Esophagus squamous epithelium (tissue), 4 donors: Measurements from ENCODE around the gene KCNQ1.

ENCODE experiments used
- POLR2A ChIP-seq, 4 donors: fragments of 450-650 bp; IDR thresholded peaks; one replicate each; pipeline ENCODE4 v1.6.1; 2017; ENCODE audit warnings: antibody characterized with exemption in 4 of 4, mild to moderate bottlenecking in 4 of 4, moderate library complexity in 3 of 4
- TF ChIP-seq, protein P1 (sequence below), 6 experiments: fragments of 450-650 bp in 4 of 6; fragments of 200-600 bp in 2 of 6; sonication (generic) in 2 of 6; IDR thresholded peaks; one replicate each; pipeline ENCODE4 v1.5.1; 2016 to 2019; ENCODE audit warnings: antibody characterized with exemption in 6 of 6, mild to moderate bottlenecking in 4 of 6, moderate library complexity in 4 of 6

DNA sequence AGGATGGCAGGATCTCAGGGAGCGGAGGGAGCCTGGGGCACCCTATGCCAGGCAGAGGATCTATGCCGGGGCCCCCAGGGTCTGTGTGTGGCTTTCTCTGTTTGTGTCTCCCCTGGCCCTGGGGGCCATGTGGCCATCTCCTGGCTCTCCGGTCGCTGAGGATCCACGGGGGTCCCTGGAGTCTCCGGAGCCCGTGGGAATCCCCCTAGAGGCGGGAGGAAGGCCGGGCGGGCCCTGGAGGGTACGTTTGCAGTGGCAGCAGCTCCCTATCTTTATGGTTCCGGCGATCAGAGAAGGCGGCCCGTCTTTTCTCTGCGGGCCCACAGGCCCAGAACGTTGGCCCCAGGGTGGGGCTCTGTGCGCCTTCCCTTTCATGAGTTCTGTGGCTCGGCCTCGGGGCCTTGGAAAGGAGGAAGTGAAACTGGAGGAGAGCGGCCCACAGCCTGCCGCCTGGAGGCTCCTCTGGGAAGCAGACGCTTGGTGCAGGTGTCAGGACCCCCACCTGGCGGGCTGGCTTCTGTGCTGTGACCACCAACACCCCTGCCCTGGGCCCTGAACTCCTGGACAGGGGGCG, 82.1 kb downstream of the KCNQ1 start:
- TF ChIP-seq, protein P1, sequence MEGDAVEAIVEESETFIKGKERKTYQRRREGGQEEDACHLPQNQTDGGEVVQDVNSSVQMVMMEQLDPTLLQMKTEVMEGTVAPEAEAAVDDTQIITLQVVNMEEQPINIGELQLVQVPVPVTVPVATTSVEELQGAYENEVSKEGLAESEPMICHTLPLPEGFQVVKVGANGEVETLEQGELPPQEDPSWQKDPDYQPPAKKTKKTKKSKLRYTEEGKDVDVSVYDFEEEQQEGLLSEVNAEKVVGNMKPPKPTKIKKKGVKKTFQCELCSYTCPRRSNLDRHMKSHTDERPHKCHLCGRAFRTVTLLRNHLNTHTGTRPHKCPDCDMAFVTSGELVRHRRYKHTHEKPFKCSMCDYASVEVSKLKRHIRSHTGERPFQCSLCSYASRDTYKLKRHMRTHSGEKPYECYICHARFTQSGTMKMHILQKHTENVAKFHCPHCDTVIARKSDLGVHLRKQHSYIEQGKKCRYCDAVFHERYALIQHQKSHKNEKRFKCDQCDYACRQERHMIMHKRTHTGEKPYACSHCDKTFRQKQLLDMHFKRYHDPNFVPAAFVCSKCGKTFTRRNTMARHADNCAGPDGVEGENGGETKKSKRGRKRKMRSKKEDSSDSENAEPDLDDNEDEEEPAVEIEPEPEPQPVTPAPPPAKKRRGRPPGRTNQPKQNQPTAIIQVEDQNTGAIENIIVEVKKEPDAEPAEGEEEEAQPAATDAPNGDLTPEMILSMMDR (IDR thresholded peaks at IDR 0.05) = peak in 2 of 6 experiments; percentile 22 to 40
- TF ChIP-seq POLR2A (IDR thresholded peaks at IDR 0.05) = no peak
